BE2C (cell line): ENCODE data around the gene CRYBA2. TPM values are rescaled to one million over a fixed set of nuclear protein-coding genes. Genes with fewer than 3 reads are reported as not detected.

Experiments
- DNase-seq: peaks from one replicate; pipeline ENCODE4 v3.0.0-alpha.2; 2020
- H3K27me3 ChIP-seq: fragments of 250-450 bp; sonication (Bioruptor Pico); 2 replicates; pipeline ENCODE4 v1.5.1; 2020; ENCODE audit warnings: mild to moderate bottlenecking
- H3K36me3 ChIP-seq: fragments of 250-450 bp; sonication (Bioruptor Pico); 2 replicates; pipeline ENCODE4 v1.5.1; 2020; ENCODE audit warnings: mild to moderate bottlenecking
- H3K4me1 ChIP-seq: fragments of 250-450 bp; sonication (Bioruptor Pico); 2 replicates; pipeline ENCODE4 v1.5.1; 2020
- H3K4me3 ChIP-seq: 2 replicates; pipeline ENCODE4 v1.5.1; 2011; ENCODE audit warnings: low read depth, low read length
- H3K9me3 ChIP-seq: fragments of 250-450 bp; sonication (Bioruptor Pico); 2 replicates; pipeline ENCODE4 v1.5.1; 2020
- CTCF ChIP-seq: IDR thresholded peaks from 2 replicates; pipeline ENCODE4 v1.5.1; 2012; ENCODE audit warnings: mild to moderate bottlenecking, low read depth, low read length
- polyA plus RNA-seq: library from polyadenylated mRNA; unstranded; fragments of >200 nt; gene quantifications from one replicate; pipeline ENCODE4 v1.2.1, GENCODE V29; 2012; ENCODE audit warnings: low read depth, missing spikeins; ENCODE audit not compliant: insufficient read length, insufficient read depth

The CRYBA2 gene
- polyA plus RNA-seq: 3.1 TPM

DNA sequence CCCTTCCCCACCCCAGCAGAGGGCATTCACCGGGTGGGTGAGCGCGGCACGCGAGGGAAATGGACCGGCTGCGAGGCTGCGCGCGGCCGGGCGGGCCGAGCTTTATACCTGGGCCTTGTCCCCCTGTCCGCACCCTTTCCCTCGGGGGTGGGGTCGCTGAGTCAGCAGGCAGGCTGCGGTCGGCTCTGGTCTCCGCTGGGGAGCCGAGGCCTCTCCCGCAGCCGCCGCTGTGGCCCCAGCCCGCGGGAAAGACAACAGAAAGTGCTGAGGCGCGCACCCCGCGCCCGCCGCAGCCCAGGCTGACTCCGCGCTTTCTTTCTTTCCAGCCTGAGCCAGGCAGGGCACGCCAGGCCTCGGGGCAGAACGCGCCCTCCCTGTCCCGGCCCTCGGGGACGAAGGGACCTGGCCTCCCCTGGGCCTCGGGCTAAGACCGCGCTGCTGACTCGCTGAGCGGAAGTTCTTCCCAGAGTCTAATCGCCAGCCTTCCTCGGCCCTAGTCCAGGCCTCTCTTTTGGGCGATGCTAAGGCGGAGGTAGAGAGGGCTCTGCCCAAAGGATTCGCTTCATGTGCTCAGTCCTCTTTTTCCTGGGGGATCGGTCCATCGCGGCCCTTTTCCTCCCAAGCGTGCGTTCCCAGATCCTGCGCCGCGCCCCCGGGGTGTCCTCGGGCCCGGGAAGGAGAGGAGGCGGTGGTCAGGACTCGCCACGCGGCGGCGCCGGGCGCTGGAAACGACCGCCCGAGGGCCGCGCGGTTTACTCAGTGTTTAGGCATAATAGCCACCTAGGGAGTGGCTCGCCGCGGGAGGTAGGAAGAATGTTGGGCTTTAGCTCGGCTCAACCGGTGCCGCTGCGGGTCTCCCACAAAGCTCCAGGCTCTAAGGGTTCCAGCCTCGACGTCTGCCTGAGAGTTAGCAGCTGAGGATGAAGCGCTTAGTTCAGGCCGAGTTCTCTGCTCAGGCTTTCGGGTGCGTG lies at the start of gene CRYBA2:
Gene CRYBA2, minus strand, starts transcription at position 78 of the 971 bp plus-strand sequence. CDS start 246 bp downstream, outside the sequence.
- Histone ChIP-seq H3K4me3 (no peak within 1 kb of the TSS), H3K36me3 (no peaks in the 10 kb centered on the region), H3K9me3 (no peaks in the 10 kb centered on the region), H3K27me3 (no peaks in the 10 kb centered on the region), H3K4me1 (peaks cover 40% of the 10 kb centered on the region)
- DNase-seq: no peak
- TF ChIP-seq CTCF: no peak

DNA sequence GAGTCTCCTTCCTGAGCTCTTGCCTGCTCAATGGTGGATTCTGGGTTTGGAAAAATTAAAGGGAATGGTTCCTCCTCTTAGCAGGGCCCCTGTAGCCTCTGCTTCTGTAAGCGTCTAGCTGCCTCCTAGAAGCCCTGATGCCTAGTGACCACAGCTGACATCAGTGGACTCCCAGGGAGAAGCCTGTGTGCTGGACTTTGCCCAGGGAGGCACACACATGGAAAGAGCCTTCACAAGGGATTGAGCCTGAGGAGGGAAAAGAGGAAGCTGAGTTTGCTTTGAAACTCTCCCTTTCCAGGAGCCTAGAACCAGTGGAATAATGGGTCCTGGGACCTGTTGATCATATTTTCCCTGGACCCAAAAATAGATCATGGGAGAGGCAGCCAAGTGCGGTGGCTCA lies 49.5 kb upstream of the CRYBA2 start:
- no peak for DNase-seq
- no peaks in the 10 kb centered on the region for H3K4me1 ChIP-seq
- H3K4me3 ChIP-seq: no peak overlapping the region
- H3K36me3 ChIP-seq: no peaks in the 10 kb centered on the region
- TF ChIP-seq CTCF: no peak
- peaks cover 52% of the 10 kb centered on the region for H3K27me3 ChIP-seq
- H3K9me3 ChIP-seq: no peaks in the 10 kb centered on the region

DNA sequence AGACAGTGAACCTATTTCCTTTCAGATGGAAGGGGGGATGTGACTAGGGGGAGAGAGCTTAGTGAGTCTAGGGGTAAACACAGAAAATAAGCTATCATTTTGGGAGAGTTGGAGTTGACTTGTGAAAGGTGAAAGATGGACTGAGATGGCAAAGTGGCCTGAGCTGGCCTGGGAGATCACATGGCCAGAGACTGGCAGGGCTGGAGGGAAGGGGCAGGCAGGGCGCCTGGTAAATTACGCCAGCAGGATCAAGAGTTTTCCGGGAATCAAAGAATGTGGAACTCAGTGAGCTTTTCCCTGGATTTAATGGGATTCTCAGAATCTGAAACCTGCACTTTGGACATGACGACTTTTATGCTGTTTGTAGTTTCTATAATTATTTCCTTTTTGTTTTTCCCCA lies 48.9 kb upstream of the CRYBA2 start:
- Histone ChIP-seq H3K4me3 (no peak overlapping the region), H3K27me3 (peaks cover 52% of the 10 kb centered on the region), H3K36me3 (no peaks in the 10 kb centered on the region), H3K4me1 (no peaks in the 10 kb centered on the region), H3K9me3 (no peaks in the 10 kb centered on the region)
- DNase-seq: no peak
- no peak for TF ChIP-seq CTCF

DNA sequence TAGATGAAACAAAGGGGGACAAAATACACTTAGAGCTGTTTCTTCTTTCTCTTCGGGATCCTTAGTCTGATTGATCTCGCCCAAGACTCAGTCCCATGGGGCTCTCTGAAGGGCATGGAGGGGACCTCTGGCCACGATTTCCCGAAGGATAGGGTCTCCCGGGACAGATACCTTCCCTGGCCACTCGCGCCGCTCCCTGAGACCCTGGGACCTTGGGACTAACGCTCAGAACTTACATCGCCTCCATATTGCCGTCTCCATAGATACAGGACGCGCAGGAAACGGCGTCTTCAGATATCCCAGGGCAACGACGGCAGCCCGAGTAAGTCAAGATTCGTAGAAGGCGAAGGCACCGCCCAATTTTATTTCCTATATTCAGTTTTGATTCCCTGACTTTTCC lies 48.0 kb upstream of the CRYBA2 start, which contains the start of gene CFAP65:
Gene CFAP65, minus strand, starts transcription at position 265 of the 400 bp plus-strand sequence. CDS start 2,468 bp downstream, outside the sequence.
- DNase-seq: peak; percentile 69
- TF ChIP-seq CTCF: no peak
- Histone ChIP-seq H3K27me3 (peaks cover 50% of the 10 kb centered on the region), H3K4me1 (no peaks in the 10 kb centered on the region), H3K4me3 (peak within 1 kb of the TSS; percentile 78), H3K36me3 (no peaks in the 10 kb centered on the region), H3K9me3 (no peaks in the 10 kb centered on the region)

GRCh38 chr2:219038600-219038999 lies 45.4 kb upstream of the CRYBA2 start:
- no peak overlapping the region for H3K4me3 ChIP-seq
- no peaks in the 10 kb centered on the region for H3K9me3 ChIP-seq
- H3K27me3 ChIP-seq: peaks cover 33% of the 10 kb centered on the region
- no peak for TF ChIP-seq CTCF
- H3K4me1 ChIP-seq: no peaks in the 10 kb centered on the region
- H3K36me3 ChIP-seq: no peaks in the 10 kb centered on the region
- no peak for DNase-seq
